Smooth muscle cell (in vitro differentiated cells): ENCODE data around the gene GART. TPM values are rescaled to one million over a fixed set of nuclear protein-coding genes. Genes with fewer than 3 reads are reported as not detected.
"Not testable (repeated sequence)": the region's sequence is repeated elsewhere in the genome, so short reads cannot be mapped to it uniquely, and the experiment has no call there.

ENCODE experiments used
- DNase-seq: peaks from one replicate; lab custom pipeline; 2025; ENCODE audit not compliant: unreplicated experiment; lab: John Stamatoyannopoulos, UW
- H2AFZ ChIP-seq: fragments of 200-600 bp; sonication (generic); 2 replicates; pipeline ENCODE4 v1.6.0; 2016; ENCODE audit warnings: antibody characterized with exemption, low read depth, mild to moderate bottlenecking
- H3F3A ChIP-seq: fragments of 200-600 bp; sonication (generic); 2 replicates; pipeline ENCODE4 v1.6.0; 2017; ENCODE audit warnings: antibody characterized with exemption, low read depth
- H3K27ac ChIP-seq: fragments of 200-600 bp; sonication (generic); 2 replicates; pipeline ENCODE4 v1.5.1; 2016; ENCODE audit warnings: low read depth, mild to moderate bottlenecking
- H3K27me3 ChIP-seq: fragments of 200-600 bp; sonication (generic); 2 replicates; pipeline ENCODE4 v1.6.1; 2016; ENCODE audit warnings: low read depth, mild to moderate bottlenecking
- H3K36me3 ChIP-seq: fragments of 200-600 bp; sonication (generic); 2 replicates; pipeline ENCODE4 v1.5.1; 2016; ENCODE audit warnings: low read depth
- H3K4me1 ChIP-seq: fragments of 200-600 bp; sonication (generic); 2 replicates; pipeline ENCODE4 v1.5.1; 2016; ENCODE audit warnings: low read depth
- H3K4me2 ChIP-seq: fragments of 200-600 bp; sonication (generic); 2 replicates; pipeline ENCODE4 v1.6.0; 2016; ENCODE audit warnings: mild to moderate bottlenecking
- H3K4me3 ChIP-seq: fragments of 200-600 bp; sonication (generic); 2 replicates; pipeline ENCODE4 v1.5.1; 2016; ENCODE audit warnings: mild to moderate bottlenecking
- H3K79me2 ChIP-seq: fragments of 200-600 bp; sonication (generic); 2 replicates; pipeline ENCODE4 v1.6.0; 2016; ENCODE audit warnings: low read depth, mild to moderate bottlenecking
- H3K9ac ChIP-seq: fragments of 200-600 bp; sonication (generic); 2 replicates; pipeline ENCODE4 v1.6.0; 2016; ENCODE audit warnings: low read depth
- H3K9me3 ChIP-seq: fragments of 200-600 bp; sonication (generic); replicated peaks from 2 replicates; pipeline ENCODE4 v1.5.1; 2016; ENCODE audit warnings: low read depth
- H4K20me1 ChIP-seq: fragments of 200-600 bp; sonication (generic); 2 replicates; pipeline ENCODE4 v1.6.0; 2016; ENCODE audit warnings: low read depth
- CTCF ChIP-seq: fragments of 200-600 bp; sonication (generic); IDR thresholded peaks from 2 replicates; pipeline ENCODE4 v1.5.1; 2017; ENCODE audit warnings: borderline replicate concordance, mild to moderate bottlenecking, antibody characterized with exemption; ENCODE audit not compliant: insufficient read depth, poor library complexity, severe bottlenecking
- WGBS: methylation state at CpG from one replicate; pipeline ENCODE4 v1.1.7; 2016; ENCODE audit warnings: low lambda C conversion rate; 5-methylcytosine and 5-hydroxymethylcytosine counted together
- polyA plus RNA-seq: library from polyadenylated mRNA; unstranded; fragments of >200 nt; fragmentation: Nextera tagmentation; extraction: Ambion mirVana; gene quantifications from 2 replicates; pipeline ENCODE4 v1.2.1, GENCODE V29; 2016
- total RNA-seq: library from RNA; depleted of rRNA; stranded (reverse); fragments of >200 nt; gene quantifications from 2 replicates; pipeline ENCODE4 v1.2.3, GENCODE V29; 2014

The GART gene
- total and polyA plus RNA-seq, 2 experiments from 2014 or later: 29.0 to 38.3 TPM

GRCh38 chr21:33514229-33514628, 27.7 kb downstream of the GART start:
- H4K20me1 ChIP-seq: no peaks in the 10 kb centered on the region
- no peak overlapping the region for H3K27ac ChIP-seq
- no peaks in the 10 kb centered on the region for H3K9me3 ChIP-seq
- no peak overlapping the region for H3K9ac ChIP-seq
- no peak for TF ChIP-seq CTCF
- H3F3A ChIP-seq: no peaks in the 10 kb centered on the region
- no peak overlapping the region for H2AFZ ChIP-seq
- H3K36me3 ChIP-seq: peaks cover 26% of the 10 kb centered on the region
- no peaks in the 10 kb centered on the region for H3K79me2 ChIP-seq
- no peak for DNase-seq
- no peaks in the 10 kb centered on the region for H3K27me3 ChIP-seq
- no peak overlapping the region for H3K4me3 ChIP-seq
- no peaks in the 10 kb centered on the region for H3K4me1 ChIP-seq
- no peak overlapping the region for H3K4me2 ChIP-seq
- WGBS: 93% methylated on average over 2 of the region's 2 CpGs

- Histone ChIP-seq H4K20me1 (no peaks in the 10 kb centered on the region), H3K79me2 (no peaks in the 10 kb centered on the region), H3K27ac (no peak overlapping the region), H2AFZ (no peak overlapping the region), H3K27me3 (no peaks in the 10 kb centered on the region), H3K4me3 (no peak overlapping the region), H3K9ac (no peak overlapping the region), H3K9me3 (no peaks in the 10 kb centered on the region), H3K4me1 (no peaks in the 10 kb centered on the region), H3K36me3 (peaks cover 32% of the 10 kb centered on the region), H3F3A (no peaks in the 10 kb centered on the region), H3K4me2 (no peak overlapping the region)
- TF ChIP-seq CTCF: no peak
- 97% methylated on average over 3 of the region's 3 CpGs for WGBS
- DNase-seq: no peak
Observed at GRCh38 chr21:33512481-33512880, 29.4 kb downstream of the GART start.

GRCh38 chr21:33511639-33512038, 30.3 kb downstream of the GART start:
- 97% methylated on average over 4 of the region's 4 CpGs for WGBS
- peaks cover 27% of the 10 kb centered on the region for H3K36me3 ChIP-seq
- H3K27me3 ChIP-seq: no peaks in the 10 kb centered on the region
- H3K4me1 ChIP-seq: no peaks in the 10 kb centered on the region
- H3K4me2 ChIP-seq: no peak overlapping the region
- no peaks in the 10 kb centered on the region for H3K79me2 ChIP-seq
- H3K4me3 ChIP-seq: no peak overlapping the region
- H4K20me1 ChIP-seq: no peaks in the 10 kb centered on the region
- no peak overlapping the region for H3K27ac ChIP-seq
- no peaks in the 10 kb centered on the region for H3K9me3 ChIP-seq
- H2AFZ ChIP-seq: no peak overlapping the region
- no peak for TF ChIP-seq CTCF
- no peak for DNase-seq
- no peak overlapping the region for H3K9ac ChIP-seq
- no peaks in the 10 kb centered on the region for H3F3A ChIP-seq

GRCh38 chr21:33510826-33511225, 31.1 kb downstream of the GART start:
- H3K36me3 ChIP-seq: peaks cover 23% of the 10 kb centered on the region
- no peak for DNase-seq

GRCh38 chr21:33507003-33507402, 34.9 kb downstream of the GART start:
- not testable (repeated sequence) for H3K4me3 ChIP-seq, H3K27me3 ChIP-seq, H3F3A ChIP-seq, H3K4me2 ChIP-seq, H3K27ac ChIP-seq, H2AFZ ChIP-seq, H4K20me1 ChIP-seq, DNase-seq, H3K79me2 ChIP-seq, H3K4me1 ChIP-seq, H3K9ac ChIP-seq, H3K9me3 ChIP-seq
- H3K36me3 ChIP-seq: peaks cover 15% of the 10 kb centered on the region
- WGBS: 97% methylated on average over 1 of the region's 1 CpG

More at GRCh38 chr21:33510826-33511225, 31.1 kb downstream of the GART start:
- Histone ChIP-seq H3K79me2 (no peaks in the 10 kb centered on the region), H3K9me3 (no peaks in the 10 kb centered on the region), H3K27me3 (no peaks in the 10 kb centered on the region), H2AFZ (no peak overlapping the region), H3K4me2 (no peak overlapping the region), H4K20me1 (no peaks in the 10 kb centered on the region), H3K27ac (no peak overlapping the region), H3F3A (no peaks in the 10 kb centered on the region), H3K9ac (no peak overlapping the region), H3K4me3 (no peak overlapping the region), H3K4me1 (no peaks in the 10 kb centered on the region)
- 97% methylated on average over 8 of the region's 8 CpGs for WGBS
- no peak for TF ChIP-seq CTCF
